Endothelial cell of umbilical vein (primary cell): ENCODE measurements around the gene PPP1R26. TPM values are rescaled to one million over a fixed set of nuclear protein-coding genes. Genes with fewer than 3 reads are reported as not detected.

Source experiments
- BruUV-seq: library from RNA; stranded (reverse); fragments of 400-500 nt; replicated peaks from 2 replicates; lab custom pipeline; 2021; lab: Mats Ljungman, UMichigan
- CTCF ChIA-PET: fragments of 300-600, 350-600 bp; sonication (Branson Sonifier 250); formaldehyde crosslinking; loops from one replicate; lab custom pipeline; 2021; ENCODE audit warnings: antibody characterized with exemption, inconsistent platforms; lab: Charles Lee
- POLR2A ChIA-PET: fragments of 300-600, 350-600 bp; sonication (Branson Sonifier 250); formaldehyde crosslinking; loops from one replicate; lab custom pipeline; 2021; ENCODE audit warnings: antibody characterized with exemption, inconsistent platforms; lab: Charles Lee
- DNase-seq: peaks from one replicate; pipeline ENCODE4 v3.0.0-alpha.2; 2011; ENCODE audit warnings: low read depth, low spot score
- FAIRE-seq: peaks from 2 replicates; lab custom pipeline; 2011; peaks lifted over from hg19 to GRCh38; lab: Jason Lieb, UNC
- H2AFZ ChIP-seq: 2 replicates; pipeline ENCODE4 v1.6.0; 2012; ENCODE audit warnings: low read depth, low read length, control low read depth, inconsistent platforms
- H3K27ac ChIP-seq: 2 replicates; pipeline ENCODE4 v1.5.1; 2011; ENCODE audit warnings: low read depth, mild to moderate bottlenecking, control low read depth, low read length, moderate library complexity; ENCODE audit not compliant: insufficient read depth
- H3K27me3 ChIP-seq, 2 experiments: 2 replicates each; pipeline versions ENCODE4 v1.6.0 to v1.6.1; 2011; ENCODE audit warnings: low read length in 2 of 2, mixed read lengths in 1 of 2; ENCODE audit not compliant: control insufficient read depth in 2 of 2, insufficient read depth in 2 of 2
- H3K36me3 ChIP-seq, 2 experiments: 2 replicates in 1 of 2; 3 replicates in 1 of 2; pipeline ENCODE4 v1.5.1; 2011; ENCODE audit warnings: low read length in 2 of 2, mild to moderate bottlenecking in 1 of 2, moderate library complexity in 1 of 2; ENCODE audit not compliant: control insufficient read depth in 2 of 2, insufficient read depth in 2 of 2; ENCODE audit errors: extremely low read depth in 1 of 2
- H3K4me1 ChIP-seq: 3 replicates; pipeline ENCODE4 v1.5.1; 2011; ENCODE audit warnings: mild to moderate bottlenecking, low read length; ENCODE audit not compliant: control insufficient read depth, insufficient read depth; ENCODE audit errors: extremely low read depth
- H3K4me2 ChIP-seq: 2 replicates; pipeline ENCODE4 v1.6.1; 2011; ENCODE audit warnings: low read length, control low read depth, mixed read lengths; ENCODE audit not compliant: insufficient read depth
- H3K4me3 ChIP-seq, 3 experiments: fragments of 200-600 bp in 1 of 3; sonication (generic), shearing (Covaris generic) in 1 of 3; replicated peaks in 1 of 3; 2 replicates each; pipeline ENCODE4 v1.5.1; 2011 to 2016; ENCODE audit warnings: control low read depth in 3 of 3, low read length in 3 of 3, mild to moderate bottlenecking in 2 of 3, inconsistent platforms in 1 of 3, low read depth in 1 of 3, moderate library complexity in 1 of 3; ENCODE audit not compliant: insufficient read depth in 1 of 3
- H3K79me2 ChIP-seq: 2 replicates; pipeline ENCODE4 v1.6.0; 2012; ENCODE audit warnings: low read length, inconsistent platforms; ENCODE audit not compliant: control insufficient read depth, insufficient read depth
- H3K9ac ChIP-seq: replicated peaks from 2 replicates; pipeline ENCODE3; 2011; ENCODE audit warnings: low read length, control low read depth; ENCODE audit not compliant: insufficient read depth; ENCODE audit errors: extremely low read depth
- H3K9me1 ChIP-seq: replicated peaks from 3 replicates; pipeline ENCODE4 v1.6.0; 2011; ENCODE audit warnings: mild to moderate bottlenecking, low read length; ENCODE audit not compliant: control insufficient read depth, insufficient read depth; ENCODE audit errors: extremely low read depth
- H3K9me3 ChIP-seq: replicated peaks from 2 replicates; pipeline ENCODE4 v1.5.1; 2012; ENCODE audit warnings: low read length, inconsistent platforms; ENCODE audit not compliant: control insufficient read depth, insufficient read depth
- H4K20me1 ChIP-seq: replicated peaks from 2 replicates; pipeline ENCODE3; 2011; ENCODE audit warnings: mild to moderate bottlenecking, low read length; ENCODE audit not compliant: control insufficient read depth, insufficient read depth; ENCODE audit errors: extremely low read depth
- EZH2 ChIP-seq: IDR thresholded peaks from 2 replicates; pipeline ENCODE4 v1.6.1; 2012; ENCODE audit warnings: borderline replicate concordance, low read depth, mild to moderate bottlenecking, moderate library complexity, low read length, inconsistent platforms; ENCODE audit not compliant: severe bottlenecking
- FOS ChIP-seq: IDR thresholded peaks from 2 replicates; pipeline ENCODE4 v1.6.1; 2011; ENCODE audit warnings: mild to moderate bottlenecking, low read length, moderate library complexity, borderline replicate concordance; ENCODE audit not compliant: insufficient read depth
- GATA2 ChIP-seq: IDR thresholded peaks from 2 replicates; pipeline ENCODE4 v1.7.0; 2011; ENCODE audit warnings: low read depth, mild to moderate bottlenecking, moderate library complexity, mixed read lengths, low read length; ENCODE audit not compliant: insufficient read length, insufficient read depth
- JUN ChIP-seq: IDR thresholded peaks from 2 replicates; pipeline ENCODE4 v1.6.1; 2011; ENCODE audit warnings: borderline replicate concordance, low read depth; ENCODE audit not compliant: insufficient read length, insufficient read depth
- MAX ChIP-seq: IDR thresholded peaks from 2 replicates; pipeline ENCODE4 v1.6.1; 2011; ENCODE audit not compliant: insufficient read depth, insufficient read length
- MYC ChIP-seq: IDR thresholded peaks from one replicate; pipeline ENCODE4 v1.6.1; 2011; ENCODE audit warnings: mild to moderate bottlenecking, low read depth, low read length
- POLR2A ChIP-seq: IDR thresholded peaks from 2 replicates; pipeline ENCODE4 v1.6.1; 2012; ENCODE audit warnings: low read depth, mild to moderate bottlenecking, control low read depth, low read length
- POLR2AphosphoS5 ChIP-seq: IDR thresholded peaks from 2 replicates; pipeline ENCODE4 v1.6.1; 2012; ENCODE audit warnings: low read depth, mild to moderate bottlenecking, control low read depth, low read length, moderate library complexity; ENCODE audit not compliant: insufficient read depth
- dilution Hi-C: fragments of 300-500 bp; cut with MboI; formaldehyde crosslinking; loops from one replicate; pipeline ENCODE4 v1.15.0; 2019; ENCODE audit warnings: low sequenced_read_pairs; ENCODE audit not compliant: extremely low pct_ligation_motif_present
- intact Hi-C: fragments of 100-400 bp; cut with micrococcal nuclease; formaldehyde crosslinking; loops from one replicate; pipeline ENCODE4 v1.10.0; 2022
- polyA plus RNA-seq, 4 experiments: library from polyadenylated mRNA; depleted of rRNA in 3 of 4; stranded (reverse) in 3 of 4; unstranded in 1 of 4; fragments of >200 nt; gene quantifications; 2 replicates each; pipeline versions ENCODE4 v1.2.1 to v1.2.3, GENCODE V29; 2011 to 2012; ENCODE audit warnings: missing spikeins in 1 of 4
- total RNA-seq: library from RNA; stranded (reverse); gene quantifications from 2 replicates; pipeline ENCODE4 v1.2.3, GENCODE V29; 2021
- TF ChIP-seq, protein P1 (sequence below), 2 donors: IDR thresholded peaks; 1 replicate in 1 of 2; 2 replicates in 1 of 2; pipeline ENCODE4 v1.5.1; 2011; ENCODE audit warnings: low read length in 2 of 2, mild to moderate bottlenecking in 2 of 2, moderate library complexity in 2 of 2, control low read depth in 1 of 2, inconsistent platforms in 1 of 2, low read depth in 1 of 2; ENCODE audit not compliant: insufficient read depth in 1 of 2; ENCODE audit errors: extremely low read depth in 1 of 2

The PPP1R26 gene
- total and polyA plus RNA-seq, 2 donors (not counting 3 experiments of a cell fraction or from before 2014, with no cell fraction given): 5.9 to 16.9 TPM

DNA sequence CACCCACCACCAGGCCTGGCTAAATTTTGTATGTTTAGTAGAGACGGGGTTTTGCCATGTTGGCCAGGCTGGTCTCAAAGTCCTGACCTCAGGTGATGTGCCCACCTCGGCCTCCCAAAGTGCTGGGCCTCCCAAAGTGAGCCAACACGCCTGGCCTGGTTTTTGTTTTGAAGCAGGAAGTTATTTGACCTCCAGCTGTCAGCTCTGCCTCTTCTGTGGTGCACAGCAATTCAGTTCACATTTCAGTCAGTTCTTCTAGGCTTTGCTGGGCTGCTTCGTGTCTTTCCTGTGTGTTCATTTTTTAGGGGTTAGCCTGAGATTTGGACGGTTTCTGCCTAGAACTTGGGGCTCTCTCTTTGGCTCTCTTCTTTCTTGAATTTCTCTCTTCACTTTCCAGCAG lies 50.6 kb downstream of the PPP1R26 start:
- CTCF ChIA-PET: interaction anchor here (1.5 kb wide), 1 partner anchor 22 kb away, joined by 3 read pairs; no protein-coding TSS in a partner anchor

More for the DNA sequence above, 50.6 kb downstream of the PPP1R26 start:
- Histone ChIP-seq H3K9me1 (no peaks in the 10 kb centered on the region), H3K4me1 (no peaks in the 10 kb centered on the region), H3K36me3 (no peaks in the 10 kb centered on the region), H3K79me2 (no peaks in the 10 kb centered on the region), H4K20me1 (no peaks in the 10 kb centered on the region), H3K4me3 (no peak overlapping the region), H3K4me2 (no peak overlapping the region), H3K27ac (no peak overlapping the region), H2AFZ (no peak overlapping the region), H3K27me3 (peaks cover 0 to 2% of the 10 kb centered on the region in 2 experiments), H3K9me3 (no peaks in the 10 kb centered on the region), H3K9ac (no peak overlapping the region)
- BruUV-seq: no TSS peak
- no peak for FAIRE-seq
- dilution Hi-C loops: no loop called here
- no peak for TF ChIP-seq FOS
- no peak for TF ChIP-seq JUN
- TF ChIP-seq EZH2: no peak
- TF ChIP-seq GATA2: no peak
- TF ChIP-seq POLR2A: no peak
- no peak for TF ChIP-seq MYC
- TF ChIP-seq, protein P1, sequence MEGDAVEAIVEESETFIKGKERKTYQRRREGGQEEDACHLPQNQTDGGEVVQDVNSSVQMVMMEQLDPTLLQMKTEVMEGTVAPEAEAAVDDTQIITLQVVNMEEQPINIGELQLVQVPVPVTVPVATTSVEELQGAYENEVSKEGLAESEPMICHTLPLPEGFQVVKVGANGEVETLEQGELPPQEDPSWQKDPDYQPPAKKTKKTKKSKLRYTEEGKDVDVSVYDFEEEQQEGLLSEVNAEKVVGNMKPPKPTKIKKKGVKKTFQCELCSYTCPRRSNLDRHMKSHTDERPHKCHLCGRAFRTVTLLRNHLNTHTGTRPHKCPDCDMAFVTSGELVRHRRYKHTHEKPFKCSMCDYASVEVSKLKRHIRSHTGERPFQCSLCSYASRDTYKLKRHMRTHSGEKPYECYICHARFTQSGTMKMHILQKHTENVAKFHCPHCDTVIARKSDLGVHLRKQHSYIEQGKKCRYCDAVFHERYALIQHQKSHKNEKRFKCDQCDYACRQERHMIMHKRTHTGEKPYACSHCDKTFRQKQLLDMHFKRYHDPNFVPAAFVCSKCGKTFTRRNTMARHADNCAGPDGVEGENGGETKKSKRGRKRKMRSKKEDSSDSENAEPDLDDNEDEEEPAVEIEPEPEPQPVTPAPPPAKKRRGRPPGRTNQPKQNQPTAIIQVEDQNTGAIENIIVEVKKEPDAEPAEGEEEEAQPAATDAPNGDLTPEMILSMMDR (IDR thresholded peaks at IDR 0.05; ENCODE audit: extremely low read depth in 1 of 2, insufficient read depth in 1 of 2, low read depth in 1 of 2, low read length in 2 of 2): no peak
- TF ChIP-seq POLR2AphosphoS5: no peak
- no peak for TF ChIP-seq MAX
- intact Hi-C loops: no loop called here
- POLR2A ChIA-PET: no interaction called here
- no peak for DNase-seq
